Activated CD8-positive, alpha-beta memory T cell treated with anti-CD3 and anti-CD28 coated beads for 24 hours (primary cell): ENCODE data around the gene KPTN.
A peak's percentile ranks its signal among the peaks of the same experiment; 100 is the strongest.

Experiments used
- DNase-seq: peaks from one replicate; pipeline ENCODE4 v3.0.0-alpha.2; 2020

The KPTN gene

GRCh38 chr19:47464675-47465419 lies 19.2 kb downstream of the KPTN start:
- DNase-seq, result no peak

GRCh38 chr19:47461876-47462275 lies 22.1 kb downstream of the KPTN start:
- no peak for DNase-seq

DNA sequence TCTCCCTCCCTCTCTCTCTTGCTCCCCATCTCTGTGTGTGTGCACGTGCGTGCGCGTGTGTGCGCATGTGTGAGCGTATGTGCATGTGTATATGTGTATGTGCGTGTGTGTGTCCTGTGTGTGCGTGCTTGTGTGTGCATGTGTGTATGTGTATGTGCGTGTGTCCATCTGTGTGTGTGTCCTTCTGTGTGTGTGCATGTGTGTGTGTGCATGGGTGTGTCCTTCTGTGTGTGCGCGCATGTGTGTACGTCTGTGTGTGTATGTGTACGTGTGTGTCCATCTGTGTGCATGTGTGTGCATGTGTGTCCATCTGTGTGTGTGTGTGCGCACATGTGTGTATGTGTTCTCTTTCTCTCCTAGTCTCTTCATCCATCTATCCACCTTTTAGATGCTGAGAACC lies 24.5 kb downstream of the KPTN start:
- DNase-seq, result no peak

GRCh38 chr19:47458672-47459071 lies 25.3 kb downstream of the KPTN start:
- no peak for DNase-seq

GRCh38 chr19:47456721-47457474 lies 27.1 kb downstream of the KPTN start:
- no peak for DNase-seq

DNA sequence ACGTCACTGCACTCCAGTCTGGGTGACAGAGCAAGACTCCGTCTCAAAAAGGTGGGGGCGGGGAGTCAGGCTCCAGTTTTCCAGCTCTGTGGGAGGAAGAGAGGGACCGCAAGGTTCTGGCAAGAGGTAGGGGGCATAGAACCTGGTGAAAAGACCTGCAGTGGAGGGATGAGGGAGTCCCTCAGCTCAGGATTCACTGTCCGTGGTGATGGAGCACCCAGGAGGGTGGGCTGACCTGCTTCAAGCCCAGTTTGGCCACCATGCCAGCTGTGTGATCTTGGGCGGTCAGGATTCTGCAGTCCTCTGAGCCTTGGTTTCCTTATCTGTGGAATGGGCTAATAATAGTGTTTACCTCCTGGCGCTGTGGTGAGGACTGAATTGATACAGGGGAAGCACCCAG lies 33.5 kb downstream of the KPTN start:
- DNase-seq, result no peak

- no peak for DNase-seq
Measured at GRCh38 chr19:47448360-47448727, 35.7 kb downstream of the KPTN start.

DNA sequence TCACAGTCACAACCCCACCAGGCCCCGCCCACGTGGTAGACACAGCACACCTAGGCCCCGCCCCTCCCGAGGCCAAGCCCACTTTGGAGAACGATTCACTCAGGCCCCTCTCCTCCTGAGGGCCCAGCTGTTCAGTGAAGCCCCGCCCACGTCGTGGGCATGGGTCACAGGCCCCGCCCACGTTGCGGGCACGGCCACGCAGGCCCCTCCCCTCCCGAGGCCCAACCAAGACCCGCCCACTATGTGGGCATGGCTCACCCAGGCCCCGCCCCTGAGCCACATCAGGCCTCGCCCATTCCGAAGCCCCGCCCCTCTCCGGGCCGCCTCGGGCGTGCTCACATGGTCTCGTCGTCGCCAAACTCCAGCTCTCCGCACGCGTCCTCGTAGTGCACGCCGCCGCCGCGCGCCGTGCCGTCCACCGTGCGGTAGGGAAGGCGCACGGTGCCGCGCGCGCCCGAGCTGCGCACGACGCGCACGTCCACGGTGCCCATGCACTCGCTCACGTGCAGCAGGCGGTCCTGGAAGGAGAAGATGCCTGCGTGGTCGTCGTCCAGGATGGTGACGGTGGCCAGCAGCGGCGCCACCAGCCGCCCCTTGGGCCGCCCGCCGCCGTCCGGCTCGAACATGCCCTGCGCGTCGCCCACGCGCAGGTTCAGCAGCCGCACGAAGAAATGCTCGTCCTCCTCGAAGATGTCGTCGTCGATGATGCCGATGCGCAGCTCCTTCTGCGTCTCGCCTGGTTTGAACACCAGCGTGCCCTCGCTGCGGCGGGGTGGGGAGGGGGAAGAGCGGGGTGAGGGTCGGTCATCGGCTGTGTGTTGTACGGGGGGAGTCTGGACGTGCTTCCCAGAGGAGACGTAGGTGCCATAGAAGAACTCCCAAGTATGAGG lies 36.3 kb downstream of the KPTN start:
- DNase-seq, result peak; percentile 78

DNA sequence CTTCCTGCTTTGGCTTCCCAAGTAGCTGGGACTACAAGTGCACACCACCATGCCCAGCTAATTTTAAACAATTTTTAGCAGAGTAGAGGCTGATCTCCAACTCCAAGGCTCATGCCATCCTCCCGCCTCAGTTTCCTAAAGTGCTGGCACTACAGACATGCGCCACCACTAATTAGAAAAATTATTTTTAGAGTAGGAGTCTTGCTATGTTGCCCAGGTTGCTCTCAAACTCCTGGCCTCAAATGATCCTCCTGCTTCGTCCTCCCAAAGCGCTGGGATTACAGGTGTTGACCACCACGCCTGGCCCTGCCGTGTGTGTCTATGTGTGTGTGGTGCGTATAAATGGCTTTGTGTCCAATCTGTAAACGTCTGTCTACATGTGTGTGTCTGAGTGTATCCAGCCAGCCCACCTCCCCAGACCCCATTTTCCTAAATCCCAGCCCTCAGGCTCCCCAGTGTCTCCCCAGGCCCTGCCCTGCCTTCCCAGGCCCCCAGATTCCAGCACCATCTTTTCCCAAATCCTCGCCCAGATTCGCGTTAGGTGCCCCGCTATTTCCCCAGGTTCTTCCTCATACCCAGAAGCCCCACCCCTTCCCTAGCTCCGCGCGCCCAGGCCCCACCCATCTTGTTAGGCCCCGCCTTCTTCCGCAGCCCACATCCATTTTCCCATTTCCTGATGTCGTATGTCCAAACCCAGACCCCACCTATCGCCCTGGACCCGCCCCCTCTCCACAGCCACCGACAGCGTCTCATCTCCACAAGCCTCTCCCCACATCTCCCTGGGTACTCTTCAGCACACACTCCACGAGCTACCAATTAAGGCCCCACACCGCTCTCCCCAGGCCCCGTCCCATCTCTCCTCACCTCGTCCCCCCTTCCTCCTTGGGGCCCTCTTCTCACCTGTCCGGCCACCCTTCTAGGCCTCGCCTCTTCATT lies 37.2 kb downstream of the KPTN start:
- no peak for DNase-seq

GRCh38 chr19:47445937-47446402 lies 38.0 kb downstream of the KPTN start:
- DNase-seq, result peak; percentile 68

DNA sequence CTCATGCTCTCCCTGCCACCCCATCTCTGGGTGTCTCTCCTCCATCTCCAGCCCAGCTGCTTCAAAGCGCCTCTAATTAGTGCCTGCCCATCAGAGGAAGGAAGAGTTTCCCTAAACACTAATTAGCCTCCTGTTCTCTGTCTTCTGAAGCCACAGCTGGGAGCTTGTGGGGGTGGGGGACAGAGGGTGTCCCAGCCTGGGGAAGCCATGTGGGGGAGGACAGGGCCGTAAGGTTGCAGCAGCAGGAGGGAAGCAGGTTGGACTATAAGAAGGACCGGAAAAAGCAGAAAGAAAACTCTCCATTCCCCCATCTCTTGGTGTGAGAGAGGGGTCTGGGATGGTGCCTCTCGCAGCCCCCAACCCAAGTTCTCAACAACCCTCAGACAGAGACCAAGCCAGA lies 38.5 kb downstream of the KPTN start:
- no peak for DNase-seq

- DNase-seq, result no peak
Measured at GRCh38 chr19:47444388-47444821, 39.6 kb downstream of the KPTN start.

DNA sequence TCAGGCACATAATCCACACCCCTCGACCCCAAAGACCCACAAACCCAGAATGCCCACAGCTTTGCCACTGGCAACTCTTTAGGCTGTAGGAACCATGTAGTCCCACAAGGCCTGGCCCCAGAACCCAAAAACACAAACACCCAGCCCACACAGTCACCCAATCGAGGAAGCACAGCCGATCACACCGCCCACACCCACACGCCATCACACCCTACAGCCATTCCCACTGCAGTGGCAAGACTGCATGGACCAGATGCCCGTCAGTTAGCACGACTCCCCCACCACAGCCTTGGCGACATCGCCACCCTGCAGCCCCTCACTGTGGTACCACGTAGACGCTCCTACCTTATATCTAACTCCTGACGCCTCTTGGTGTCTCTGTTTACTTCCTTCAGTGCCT lies 40.7 kb downstream of the KPTN start:
- no peak for DNase-seq

DNA sequence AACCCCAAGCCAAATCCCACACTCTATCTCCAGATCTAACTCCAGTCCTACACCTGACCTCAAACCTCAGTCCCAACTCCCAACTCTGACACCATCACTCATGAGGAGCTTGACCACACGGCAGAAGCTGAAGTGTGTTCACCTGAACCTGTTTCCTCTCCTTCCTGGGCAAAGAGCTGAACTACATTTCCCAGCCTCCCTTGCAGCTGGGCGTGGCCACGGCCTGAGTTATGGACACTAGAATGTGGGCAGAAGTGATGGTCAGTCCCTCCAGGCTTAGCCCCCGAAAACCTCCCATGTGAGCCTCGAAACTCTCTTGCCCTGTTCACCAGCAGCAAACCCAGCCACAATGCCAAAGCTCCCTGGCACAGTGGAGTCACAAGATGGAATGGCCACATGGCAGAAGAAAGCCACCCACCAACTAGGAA lies 45.2 kb downstream of the KPTN start:
- no peak for DNase-seq

- DNase-seq, result no peak
Measured at GRCh38 chr19:47437500-47437899, 46.5 kb downstream of the KPTN start.

DNA sequence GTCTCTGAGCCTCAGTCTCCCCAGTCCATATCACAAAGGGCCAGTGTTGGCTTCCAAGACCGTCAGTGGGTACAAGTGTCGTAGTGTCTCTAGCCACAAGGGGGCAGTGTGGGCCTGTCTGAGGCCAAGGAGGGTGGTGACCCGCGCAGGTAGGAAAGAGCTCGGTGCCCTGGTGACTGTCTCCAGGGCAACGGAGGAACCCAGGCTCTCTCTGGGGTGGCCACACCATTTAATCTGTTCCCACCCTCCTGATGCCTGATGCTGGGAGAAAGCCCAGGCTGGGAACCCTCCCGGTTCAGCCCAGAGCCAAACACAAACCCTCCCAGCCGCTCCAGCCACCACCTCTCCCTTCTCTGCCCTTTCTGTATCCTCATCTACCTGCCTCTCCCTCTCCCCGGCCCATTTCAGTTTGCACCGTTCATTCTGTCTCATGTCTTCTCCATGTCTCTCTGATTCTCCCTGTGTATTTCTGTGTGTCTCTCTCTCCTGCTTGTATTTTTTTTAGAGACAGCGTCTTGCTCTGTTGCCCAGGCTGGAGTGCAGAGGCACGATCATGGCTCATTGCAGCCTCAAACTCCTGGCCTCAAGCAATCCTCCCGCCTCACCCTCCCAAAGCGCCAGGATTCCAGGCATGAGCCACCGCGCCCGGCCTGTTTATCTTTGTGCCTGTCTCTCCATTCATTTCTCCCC lies 47.2 kb downstream of the KPTN start:
- DNase-seq, result peak; percentile 95

- no peak for DNase-seq
Measured at GRCh38 chr19:47435883-47436417, 48.1 kb downstream of the KPTN start.

- DNase-seq, result no peak
Measured at GRCh38 chr19:47435196-47435595, 48.8 kb downstream of the KPTN start.

DNA sequence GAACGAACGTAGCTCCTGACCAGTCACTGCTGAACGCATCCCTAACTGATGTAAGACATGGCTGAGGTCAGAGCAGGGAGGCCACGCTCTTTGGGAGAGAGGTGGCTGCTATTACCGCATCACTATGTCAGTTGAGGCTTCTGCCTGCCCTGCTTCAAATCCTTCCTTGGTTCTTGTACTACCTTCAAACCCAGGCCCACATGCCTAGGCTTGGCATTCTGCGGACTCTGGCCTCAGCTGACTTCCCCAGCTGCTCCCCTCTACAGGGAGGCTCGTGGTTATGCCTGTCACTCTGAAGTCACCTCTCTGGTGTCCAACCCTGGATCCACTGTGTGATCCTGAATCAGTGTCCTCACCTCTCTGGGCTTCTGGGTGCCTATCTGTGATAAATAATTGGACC lies 49.9 kb downstream of the KPTN start:
- no peak for DNase-seq

GRCh38 chr19:47433121-47433520 lies 50.9 kb downstream of the KPTN start:
- DNase-seq, result no peak

GRCh38 chr19:47432499-47432898 lies 51.5 kb downstream of the KPTN start:
- DNase-seq, result no peak
